Measurements from ENCODE around the gene SH3BP2.

DNA sequence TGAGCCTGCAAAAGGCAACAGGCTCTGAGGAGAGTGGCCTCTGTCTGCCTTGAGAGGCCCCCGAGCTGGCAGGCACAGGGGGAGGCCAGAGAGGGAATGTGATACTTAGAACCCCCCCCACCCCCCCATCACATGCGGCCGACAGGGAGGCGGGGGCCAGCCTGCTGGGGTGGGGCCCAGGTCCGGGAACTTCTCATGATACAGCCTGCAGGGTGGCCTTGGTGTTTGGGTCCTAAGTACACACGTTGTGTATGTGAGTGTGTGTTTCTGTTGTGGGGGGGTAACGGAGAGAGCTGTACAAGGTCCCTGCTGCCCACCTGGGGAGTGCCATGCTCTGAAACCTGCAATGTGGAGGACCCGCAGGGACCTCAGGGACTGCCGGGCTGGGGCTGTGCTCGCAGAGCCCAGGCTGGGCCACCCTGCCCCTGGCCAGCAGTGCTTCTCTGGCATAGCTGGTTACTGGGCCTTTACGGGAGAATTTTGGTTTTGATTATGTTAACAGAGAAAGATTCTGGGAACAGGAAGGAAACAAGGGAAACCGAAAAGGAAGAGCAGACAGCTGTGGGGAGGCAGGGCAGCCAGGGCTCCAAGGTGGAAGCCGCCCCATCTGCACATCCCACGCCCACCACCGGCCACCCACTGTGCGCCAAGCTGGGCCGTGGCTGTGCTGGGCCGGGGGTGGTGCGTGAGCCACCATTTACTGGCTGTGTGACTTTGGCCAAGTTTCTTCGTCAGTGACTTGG, 19.9 kb downstream of the SH3BP2 start:
- TF ChIP-seq, protein P1, sequence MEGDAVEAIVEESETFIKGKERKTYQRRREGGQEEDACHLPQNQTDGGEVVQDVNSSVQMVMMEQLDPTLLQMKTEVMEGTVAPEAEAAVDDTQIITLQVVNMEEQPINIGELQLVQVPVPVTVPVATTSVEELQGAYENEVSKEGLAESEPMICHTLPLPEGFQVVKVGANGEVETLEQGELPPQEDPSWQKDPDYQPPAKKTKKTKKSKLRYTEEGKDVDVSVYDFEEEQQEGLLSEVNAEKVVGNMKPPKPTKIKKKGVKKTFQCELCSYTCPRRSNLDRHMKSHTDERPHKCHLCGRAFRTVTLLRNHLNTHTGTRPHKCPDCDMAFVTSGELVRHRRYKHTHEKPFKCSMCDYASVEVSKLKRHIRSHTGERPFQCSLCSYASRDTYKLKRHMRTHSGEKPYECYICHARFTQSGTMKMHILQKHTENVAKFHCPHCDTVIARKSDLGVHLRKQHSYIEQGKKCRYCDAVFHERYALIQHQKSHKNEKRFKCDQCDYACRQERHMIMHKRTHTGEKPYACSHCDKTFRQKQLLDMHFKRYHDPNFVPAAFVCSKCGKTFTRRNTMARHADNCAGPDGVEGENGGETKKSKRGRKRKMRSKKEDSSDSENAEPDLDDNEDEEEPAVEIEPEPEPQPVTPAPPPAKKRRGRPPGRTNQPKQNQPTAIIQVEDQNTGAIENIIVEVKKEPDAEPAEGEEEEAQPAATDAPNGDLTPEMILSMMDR (IDR thresholded peaks at IDR 0.05), result no peak
- TF ChIP-seq POLR2A (IDR thresholded peaks at IDR 0.05), result no peak

Measured in Peyer's patch (tissue), 4 donors.